Stimulated activated CD8-positive, alpha-beta memory T cell treated with anti-CD3 and anti-CD28 coated beads, Interleukin-15, amount 100 ng/mL, for 4 hours (primary cell): ENCODE data around the gene CST8.

ENCODE experiments used
- DNase-seq, 2 donors: peaks; one replicate each; pipeline ENCODE4 v3.0.0-alpha.2; 2020; ENCODE audit warnings: low read depth in 2 of 2

The CST8 gene

DNA sequence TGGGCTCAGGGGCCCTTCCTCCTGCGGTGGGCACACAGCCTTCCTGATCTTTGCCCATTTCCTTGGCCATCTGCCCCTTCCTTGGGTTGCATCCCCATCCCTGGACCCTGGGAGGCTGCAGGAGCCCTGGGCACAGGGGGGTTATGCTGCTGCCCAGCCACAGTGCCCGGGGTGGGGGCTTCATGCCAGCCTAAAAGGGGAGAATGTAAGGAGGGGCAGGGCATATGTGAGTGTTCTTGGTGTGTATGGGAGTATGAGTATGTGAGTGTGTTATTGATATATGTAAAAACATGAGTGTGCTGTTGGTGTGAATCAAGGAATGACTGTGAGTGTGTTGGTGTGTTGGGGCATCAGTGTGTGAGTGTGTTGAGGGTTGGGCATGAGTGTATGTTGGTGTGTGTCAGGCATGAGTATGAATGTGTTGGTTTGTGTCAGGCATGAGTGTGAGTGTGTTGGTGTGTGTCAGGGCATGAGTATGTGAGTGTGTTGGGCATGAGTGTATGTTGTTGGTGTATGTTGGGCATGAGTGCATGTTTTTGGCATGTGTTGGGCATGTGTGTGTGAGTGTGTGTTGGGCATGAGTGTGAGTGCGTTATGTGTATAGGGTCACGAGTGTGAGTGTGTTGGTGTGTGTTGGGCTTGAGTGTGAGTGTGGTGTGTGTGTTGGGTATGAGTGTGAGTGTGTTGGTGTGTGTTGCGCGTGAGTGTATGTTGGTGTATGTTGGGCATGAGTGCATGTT lies 14.7 kb upstream of the CST8 start:
- no peak for DNase-seq

DNA sequence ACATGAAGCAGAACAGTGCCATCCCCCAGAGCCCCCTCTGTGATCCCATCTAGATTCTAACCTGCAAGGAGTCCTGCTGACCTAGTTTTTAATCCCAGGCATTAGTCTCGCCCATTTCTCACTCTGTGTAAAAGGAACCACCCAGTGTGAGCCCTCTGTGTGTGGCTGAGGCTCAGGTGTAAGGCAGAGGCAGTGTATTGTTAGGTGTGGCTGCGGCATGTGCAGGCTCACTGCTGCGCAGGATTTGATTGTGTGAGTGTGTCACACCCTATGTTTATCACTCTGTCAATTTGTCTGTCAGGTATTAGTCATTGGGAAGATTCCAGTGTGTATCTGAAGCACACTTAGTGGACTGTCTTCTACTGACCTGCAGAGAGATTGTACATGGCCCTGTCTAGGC lies 13.7 kb upstream of the CST8 start:
- DNase-seq: no peak

DNA sequence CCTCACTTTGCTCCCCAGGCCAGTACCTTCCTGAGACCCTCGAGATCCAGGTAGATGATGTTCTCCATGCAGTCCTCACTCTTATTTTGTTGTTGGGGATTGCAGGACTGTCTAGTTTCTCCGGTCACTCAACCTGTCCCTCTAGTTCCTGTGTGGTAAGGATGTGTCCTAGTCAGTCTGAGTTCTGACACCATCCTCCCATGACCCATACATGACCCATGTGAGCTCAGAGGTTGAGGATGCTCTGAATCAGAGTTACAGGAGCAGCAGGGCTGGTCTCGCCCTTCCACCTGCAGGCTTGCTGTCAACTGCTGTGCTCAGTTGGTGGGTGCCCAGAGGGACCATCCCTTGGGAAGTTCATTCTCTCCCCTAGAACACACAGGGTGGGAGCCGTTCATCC lies 11.9 kb upstream of the CST8 start:
- DNase-seq: no peak

DNA sequence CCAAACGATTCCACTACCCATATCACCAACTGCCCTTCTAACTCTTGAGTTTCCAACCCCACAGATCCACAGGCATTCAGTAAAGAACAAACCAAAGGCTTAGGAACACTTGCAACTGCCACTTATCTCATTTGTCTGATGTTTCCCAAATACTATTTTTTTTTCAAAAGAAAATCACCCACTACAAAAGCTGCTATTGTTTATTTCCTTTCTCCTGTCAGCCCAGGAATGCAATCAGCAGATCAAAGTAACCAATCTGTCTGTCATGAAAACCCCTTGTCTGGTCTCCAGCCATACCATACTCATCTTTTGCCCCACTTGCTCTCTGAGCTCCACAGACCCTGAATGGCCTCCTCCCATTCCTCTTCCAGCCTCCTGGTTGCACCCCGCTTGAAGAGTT lies 8.8 kb upstream of the CST8 start:
- no peak for DNase-seq

DNA sequence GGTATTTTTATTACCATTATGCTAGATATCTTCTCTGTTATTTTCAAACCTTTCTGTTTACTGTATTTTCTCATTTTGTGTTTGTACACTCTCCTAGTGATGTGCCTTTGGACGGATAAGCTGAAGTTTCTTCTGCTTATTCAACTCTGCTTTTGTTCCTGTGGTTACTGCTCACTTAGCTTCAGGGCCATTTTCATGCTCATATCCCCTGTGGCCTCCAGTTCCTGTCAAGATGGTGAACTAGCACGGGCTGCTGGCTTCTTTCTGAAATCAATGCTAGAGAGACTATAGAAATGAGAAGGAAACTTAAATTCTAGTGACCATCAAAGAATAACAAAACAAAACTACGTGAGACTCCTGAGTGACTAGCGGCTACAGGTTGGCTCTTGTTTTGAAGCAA lies 6.8 kb upstream of the CST8 start:
- no peak for DNase-seq

DNA sequence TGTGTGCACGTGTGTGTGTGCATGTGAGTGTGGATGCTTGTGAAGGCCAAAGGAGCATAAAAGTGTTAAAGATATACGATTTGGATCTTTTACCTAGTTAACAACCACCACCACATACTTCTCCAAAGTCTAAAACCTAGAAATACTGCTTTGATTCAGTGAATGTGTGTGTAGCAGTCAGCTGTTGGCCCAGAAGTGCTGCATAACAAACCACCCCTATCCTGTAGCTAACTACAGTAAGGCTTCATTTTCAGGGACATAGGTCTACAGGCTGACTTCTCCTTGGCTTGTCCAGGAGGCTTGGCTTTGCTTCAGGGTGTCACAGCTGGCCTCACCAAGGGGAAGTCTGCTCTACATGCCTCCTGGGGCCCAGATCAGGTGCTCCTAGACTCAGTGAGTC lies 2.4 kb upstream of the CST8 start:
- DNase-seq: no peak

DNA sequence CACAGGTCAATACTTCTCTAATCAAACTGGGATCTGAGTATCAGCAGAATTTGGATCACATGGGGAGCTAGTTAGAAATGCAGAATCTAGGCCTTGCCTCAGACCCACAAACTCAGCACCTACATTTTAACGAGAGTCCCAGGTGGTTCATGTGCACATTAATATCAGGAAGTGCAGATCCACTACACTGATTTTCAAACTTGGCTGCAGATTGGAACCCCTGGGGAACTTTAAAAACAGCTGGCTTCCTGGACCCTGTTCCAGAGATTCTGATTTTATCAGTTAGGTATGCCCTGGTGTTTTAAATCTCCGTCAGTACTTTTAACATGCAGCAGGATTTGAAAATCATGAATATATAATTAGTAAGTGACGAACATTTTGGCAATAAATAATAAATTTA lies 1.9 kb upstream of the CST8 start:
- no peak for DNase-seq

DNA sequence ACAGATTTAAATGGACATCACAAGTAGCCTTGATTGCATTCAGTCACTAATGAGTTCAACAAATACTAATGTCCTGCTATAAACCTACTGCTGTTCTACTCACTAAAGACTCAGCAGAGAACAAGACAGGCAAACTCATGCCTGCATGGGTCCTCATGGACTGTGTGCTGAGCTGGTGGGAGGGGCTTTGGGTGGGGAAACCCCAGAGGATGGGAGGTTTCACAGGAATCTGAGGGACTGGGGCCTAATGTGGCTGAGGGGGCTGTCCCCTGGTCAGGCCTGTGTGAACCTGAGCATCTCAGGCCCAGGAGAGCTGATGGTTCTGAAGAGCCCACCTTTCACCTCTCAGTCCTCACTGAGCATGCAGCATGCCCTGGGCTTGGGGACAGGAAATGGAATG lies 1.4 kb downstream of the CST8 start:
- no peak for DNase-seq

DNA sequence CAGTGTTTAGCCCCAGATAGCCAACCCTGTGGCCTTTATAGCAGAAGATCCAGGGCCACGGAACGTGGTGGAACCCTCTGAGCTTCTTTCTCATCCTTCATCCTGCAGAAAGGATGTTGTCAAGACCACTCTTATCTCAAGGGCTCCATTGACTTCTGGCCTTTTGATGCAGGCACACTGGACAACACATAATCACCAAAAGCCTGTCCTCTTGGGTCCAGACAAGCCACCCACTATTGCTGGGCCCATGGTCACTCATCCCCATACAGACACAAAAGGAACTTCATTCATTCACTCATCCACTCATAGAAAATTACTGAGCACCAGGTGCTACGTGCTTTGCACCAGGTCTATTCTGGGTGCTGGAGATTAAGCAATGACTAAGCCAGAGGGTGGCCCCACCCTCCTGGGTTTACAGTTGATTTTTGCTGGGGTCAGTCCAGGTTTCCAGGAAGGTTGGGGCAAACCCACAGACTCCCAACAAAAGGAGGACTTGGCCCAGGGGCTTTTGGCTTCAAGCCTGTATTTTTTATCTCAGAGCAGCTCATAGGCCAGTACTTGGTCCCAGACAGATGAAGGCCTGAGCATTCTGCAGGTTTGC lies 2.4 kb downstream of the CST8 start:
- DNase-seq: no peak

DNA sequence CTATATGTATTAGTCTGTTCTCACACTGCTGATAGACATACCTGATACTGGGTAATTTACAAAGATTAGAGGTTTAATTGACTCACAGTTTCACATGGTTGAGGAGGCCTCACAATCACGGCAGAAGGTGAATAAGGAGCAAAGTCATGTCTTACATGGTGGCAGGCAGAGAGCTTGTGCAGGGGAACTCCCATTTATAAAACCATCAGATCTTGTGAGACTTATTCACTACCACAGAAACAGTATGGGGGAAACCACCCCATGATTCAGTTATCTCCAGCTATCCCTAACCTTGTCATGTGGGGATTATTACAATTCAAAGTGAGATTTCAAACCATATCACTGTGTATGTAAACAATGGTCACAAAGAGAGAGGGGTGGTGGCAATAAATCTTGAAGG lies 6.6 kb downstream of the CST8 start:
- no peak for DNase-seq

DNA sequence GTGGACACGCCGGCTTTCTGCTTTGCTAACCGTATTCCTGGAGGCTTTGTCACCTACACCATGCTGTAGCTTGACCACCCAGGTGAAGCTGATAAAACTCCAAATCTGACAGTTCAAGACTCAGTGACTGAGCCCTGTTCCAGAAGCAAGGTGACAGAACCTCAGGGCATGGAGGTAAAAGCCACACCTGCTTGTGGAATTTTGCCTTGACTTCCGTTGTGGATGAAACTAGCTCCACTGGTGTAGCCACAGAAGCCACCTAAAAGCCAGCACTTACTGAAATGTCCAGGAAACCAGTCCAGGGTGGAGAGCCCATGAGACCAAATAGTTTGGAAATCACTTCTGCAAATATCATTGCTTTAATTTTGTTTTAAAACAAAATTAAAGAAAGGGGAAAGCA lies 11.0 kb downstream of the CST8 start:
- no peak for DNase-seq

DNA sequence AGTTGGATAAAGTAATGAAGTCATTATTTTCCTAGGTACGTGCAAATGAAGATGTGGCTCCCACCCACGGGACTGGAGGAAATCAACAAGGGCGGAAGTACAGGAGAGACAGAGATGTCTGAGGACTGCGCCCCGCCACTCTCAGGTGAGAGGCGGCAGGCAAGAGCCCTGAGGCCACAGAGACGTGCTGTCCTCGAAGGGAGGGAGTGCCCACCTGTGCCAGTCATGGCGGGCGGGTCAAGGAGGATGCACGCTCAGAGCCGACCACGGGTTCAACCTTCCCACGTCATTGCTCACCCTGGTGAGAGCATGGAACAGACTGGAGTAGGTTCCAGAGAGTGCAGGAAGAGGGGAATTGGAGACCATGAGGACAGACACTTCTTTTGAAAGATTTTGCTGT lies 12.7 kb downstream of the CST8 start:
- no peak for DNase-seq

DNA sequence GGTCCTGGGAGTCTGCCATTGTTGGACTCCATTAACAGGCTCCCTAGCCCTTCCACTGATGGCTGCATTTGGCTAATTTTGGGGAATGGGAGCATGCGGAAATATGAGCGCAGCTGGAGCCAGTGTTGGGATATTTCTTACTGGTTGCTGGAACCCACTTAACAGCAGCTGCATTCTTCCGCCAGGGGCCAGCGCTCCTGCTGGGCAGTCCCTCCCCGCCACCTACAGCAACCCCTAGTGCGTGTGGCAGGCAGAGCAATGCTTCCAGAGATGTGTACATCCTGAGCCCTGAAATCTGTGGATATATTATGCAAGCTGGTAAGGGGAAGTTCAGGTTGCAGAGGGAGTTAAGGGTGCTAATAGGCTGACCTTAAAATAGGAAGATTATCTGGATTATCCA lies 16.4 kb downstream of the CST8 start:
- DNase-seq: no peak

DNA sequence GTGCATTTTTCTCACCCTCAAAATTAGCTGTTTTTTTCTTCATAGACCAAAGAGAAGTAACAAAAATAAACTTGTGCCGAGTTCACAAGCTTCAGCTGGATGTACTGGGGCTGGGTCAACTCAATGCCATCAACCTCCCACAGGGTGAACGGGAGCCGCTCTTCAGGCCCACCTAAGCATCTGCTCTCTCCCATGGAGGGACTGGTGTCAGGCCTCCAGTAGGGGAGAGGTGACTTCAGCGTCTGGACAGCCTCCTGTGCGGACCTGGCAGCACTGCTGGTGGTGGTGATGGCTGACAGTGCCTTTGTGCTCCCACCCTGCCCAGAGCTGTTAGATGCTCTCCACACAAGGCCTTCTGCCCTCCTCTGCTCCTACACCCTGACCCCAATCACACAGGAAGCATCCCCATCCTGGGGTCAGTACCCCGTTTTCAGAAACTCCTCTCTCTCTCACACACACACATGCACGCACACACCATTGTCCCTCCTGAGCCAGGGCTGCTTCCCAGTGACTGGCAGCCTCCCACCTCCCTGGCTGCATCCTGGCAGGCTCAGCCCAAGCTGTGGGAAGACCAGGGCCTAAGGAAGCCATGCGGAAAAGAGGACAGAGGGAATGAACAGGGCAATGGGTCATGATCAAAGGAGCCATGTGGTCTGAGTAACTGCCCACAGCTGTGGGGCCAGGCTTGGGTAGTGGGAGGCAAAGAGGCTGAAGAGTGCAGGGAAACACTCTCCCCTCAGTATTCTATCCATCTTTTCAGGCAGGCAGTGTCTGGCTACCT lies 17.7 kb downstream of the CST8 start:
- DNase-seq: no peak

DNA sequence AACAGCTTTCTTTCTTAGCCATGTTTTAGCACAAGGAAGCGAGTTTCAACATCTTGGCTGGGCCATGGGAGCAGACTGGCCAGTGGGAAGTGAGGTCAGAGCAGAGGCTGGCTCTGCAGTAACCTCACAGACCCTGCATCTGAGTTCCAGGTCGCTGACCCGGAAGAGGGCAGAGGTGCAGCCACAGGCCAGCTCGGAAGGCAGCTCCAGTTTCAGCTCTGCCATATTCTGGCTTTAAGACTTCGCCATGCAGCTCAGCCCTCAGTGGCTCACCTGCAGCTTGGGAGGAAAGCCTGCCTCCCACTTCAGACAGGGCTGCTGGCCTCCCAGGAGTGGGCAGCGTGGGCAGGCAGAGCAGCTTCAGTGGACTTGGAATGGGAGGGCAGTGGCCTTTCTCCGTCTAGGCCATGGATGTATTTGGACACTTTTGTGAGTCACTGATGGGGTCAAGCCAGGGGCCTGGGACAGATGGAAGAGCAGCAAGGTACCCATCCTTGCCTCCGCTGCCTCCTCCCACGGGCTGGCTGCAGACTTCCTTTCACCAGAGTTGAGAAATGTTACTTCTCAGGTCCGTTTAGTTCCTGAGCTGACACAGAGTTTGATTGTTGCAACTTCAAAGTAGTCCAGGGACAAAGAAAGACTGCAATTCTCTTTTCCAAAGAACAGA lies 18.5 kb downstream of the CST8 start:
- DNase-seq: no peak

DNA sequence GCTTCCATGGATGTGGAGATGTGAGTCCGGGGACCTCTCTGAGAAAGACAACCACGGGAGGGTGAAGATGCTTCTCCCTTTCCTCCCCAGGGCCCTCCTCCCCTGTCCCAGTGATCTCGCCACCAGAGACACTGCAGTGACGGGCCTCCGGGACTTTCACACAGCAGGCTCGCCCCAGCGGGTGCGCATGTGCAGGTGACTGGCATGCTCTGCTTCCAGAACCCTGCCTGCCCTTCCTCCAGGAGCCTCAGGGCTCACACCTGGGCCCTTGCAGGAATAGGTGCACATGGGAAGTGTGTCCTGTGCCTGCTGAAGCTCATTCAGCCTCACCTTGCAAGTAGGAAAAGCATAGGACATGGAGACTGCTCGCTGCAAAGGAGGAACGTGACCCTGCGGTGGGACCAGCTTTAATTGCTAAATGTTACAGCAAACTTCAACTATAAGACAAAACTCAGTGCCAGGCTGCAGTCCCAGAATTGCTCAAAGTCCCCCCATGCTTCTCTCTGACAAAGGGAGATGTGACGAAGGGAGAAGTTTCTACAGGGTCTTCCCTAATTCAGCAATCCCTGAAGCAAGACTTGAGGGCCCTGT lies 19.2 kb downstream of the CST8 start:
- DNase-seq: no peak

DNA sequence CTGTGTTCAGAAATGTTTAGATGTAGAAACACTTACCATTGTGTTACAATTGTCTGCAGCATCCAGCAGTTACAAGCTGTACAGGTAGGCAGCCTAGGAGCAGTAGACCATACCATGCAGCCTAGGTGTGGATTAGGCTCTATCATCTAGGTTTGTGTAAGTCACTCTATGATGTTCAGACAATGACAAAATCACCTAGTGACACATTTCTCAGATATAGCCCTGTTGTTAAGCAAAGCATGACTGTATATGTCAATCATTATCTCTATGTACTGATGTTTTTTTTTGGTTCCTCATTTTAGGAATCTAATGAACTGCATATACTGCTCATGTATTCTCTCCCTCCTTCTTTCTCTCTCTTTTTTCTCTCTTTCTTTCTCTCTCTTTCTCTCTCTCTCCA lies 22.2 kb downstream of the CST8 start:
- no peak for DNase-seq

DNA sequence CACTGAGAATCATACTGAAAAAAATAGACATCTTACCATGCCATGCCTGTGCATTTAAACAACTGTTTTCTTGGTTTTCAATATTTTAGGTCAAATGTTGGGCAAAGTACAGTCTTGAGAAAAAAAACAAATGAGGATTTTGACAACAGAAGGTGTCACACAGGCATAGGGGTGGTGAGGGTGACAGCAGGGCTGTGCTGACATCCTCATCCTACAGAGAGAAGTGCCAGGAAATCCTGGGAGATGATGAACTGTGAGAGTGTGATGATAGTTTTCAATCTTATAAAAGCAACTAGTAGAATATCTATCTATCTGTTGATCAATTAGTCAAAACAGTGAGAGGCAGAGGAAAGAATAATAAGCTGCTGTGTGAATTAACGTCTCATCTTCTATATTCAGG lies 23.9 kb downstream of the CST8 start:
- no peak for DNase-seq

DNA sequence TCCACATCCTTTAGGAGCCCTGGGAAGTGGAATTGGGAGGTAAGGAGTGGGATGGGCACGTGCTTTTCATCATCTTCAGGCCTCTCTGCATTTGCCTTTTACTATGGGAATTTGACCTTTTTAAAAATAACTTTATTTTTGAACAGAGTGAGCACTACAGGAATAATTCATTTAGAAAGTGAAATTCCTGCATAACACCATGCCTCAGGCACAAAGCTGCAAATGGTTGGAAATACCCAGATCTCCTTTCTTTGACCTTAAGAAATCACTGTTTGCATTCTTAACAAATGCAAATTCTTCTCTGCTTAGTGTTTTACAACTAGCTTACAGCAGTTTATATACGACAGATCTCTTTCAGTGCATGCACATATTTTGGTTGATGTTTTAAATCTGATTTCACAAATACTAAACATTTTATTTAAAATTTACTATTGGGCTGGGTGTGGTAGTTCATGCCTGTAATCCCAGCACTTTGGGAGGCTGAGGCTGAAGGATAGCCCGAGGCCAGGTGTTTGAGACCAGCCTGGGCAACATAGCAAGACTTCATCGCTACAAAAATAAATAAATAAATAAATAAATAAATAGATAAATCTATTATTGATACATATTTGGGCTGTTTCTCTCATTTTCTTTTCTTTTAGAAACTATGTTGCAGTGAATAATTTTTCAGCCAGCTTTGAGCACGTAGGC lies 24.5 kb downstream of the CST8 start:
- no peak for DNase-seq

DNA sequence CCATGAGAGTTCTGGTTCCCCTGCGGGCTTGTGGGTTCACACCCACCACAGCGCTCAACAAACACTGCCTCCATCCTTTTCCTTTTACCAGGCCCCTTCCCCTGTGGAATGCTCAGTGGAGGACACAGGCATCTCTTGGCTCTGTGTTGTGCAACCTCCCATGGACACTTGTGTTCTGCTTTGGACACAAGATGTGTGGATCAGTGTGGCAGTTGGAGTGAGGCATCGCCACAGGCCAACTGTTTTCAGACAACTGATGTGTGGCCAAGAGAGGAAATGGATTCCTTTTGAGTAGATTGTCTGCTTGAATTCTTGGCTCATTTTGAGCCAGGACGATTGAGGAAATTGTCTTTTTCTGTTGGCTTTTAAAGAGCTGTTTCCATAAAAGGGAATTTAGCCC lies 26.8 kb downstream of the CST8 start:
- DNase-seq: no peak

DNA sequence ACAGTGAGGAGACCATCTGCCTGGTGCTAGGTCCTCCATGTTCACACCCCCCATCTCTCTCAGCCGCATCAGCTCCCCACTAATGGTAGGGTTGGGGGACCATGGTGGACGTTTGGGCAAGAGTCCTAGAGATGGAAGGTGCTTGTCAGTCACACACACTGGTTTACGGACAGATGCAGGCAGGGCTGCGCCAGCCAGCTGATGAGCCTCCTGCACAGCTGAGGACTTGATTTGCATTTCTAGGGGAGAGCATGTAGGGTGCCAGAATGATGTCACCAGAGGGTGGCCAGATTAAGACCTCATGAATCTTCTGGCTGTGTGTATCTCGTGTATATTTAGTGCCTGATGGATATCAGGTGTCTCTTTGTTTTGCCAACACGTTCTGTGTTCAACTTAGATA lies 28.6 kb downstream of the CST8 start:
- DNase-seq: no peak

DNA sequence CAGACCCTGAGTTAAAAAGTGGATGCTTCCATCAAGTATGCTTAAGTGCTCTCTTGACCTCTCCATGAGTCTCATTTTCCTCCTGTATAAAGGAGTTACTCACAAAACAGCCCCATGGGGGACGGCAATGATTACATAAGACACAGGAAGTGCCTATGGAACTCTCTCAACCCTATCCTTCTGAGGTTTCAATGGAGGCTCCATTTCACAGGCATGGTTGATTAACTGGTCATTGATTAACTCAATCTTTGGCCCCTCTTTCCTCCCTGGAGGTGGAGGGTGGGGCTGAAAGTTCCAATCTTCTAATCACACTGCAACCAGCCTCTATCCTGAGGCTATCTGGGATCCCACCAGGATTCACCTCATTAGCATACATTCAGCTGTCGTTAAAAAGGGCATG lies 29.3 kb downstream of the CST8 start:
- DNase-seq: no peak
